H9 (cell line): ENCODE results near the gene FILIP1. TPM values are rescaled to one million over a fixed set of nuclear protein-coding genes. Genes with fewer than 3 reads are reported as not detected.

Source experiments
- DNase-seq: peaks from one replicate; pipeline ENCODE4 v3.0.0-alpha.2; 2017
- H2AFZ ChIP-seq: one replicate; pipeline ENCODE4 v1.6.1; 2013; ENCODE audit warnings: mild to moderate bottlenecking, low read length, control low read depth, moderate library complexity
- H2AK5ac ChIP-seq: 2 replicates; pipeline ENCODE4 v1.6.1; 2013; ENCODE audit warnings: low read length, control low read depth, mixed read lengths; ENCODE audit not compliant: insufficient read length
- H2BK120ac ChIP-seq: one replicate; pipeline ENCODE4 v1.6.1; 2013; ENCODE audit warnings: low read depth, mild to moderate bottlenecking, low read length, control low read depth, inconsistent platforms; ENCODE audit not compliant: poor library complexity, severe bottlenecking
- H2BK12ac ChIP-seq: 2 replicates; pipeline ENCODE4 v1.6.1; 2013; ENCODE audit warnings: low read length, control low read depth, mixed read lengths, low read depth; ENCODE audit not compliant: insufficient read length
- H2BK15ac ChIP-seq: 2 replicates; pipeline ENCODE4 v1.6.1; 2013; ENCODE audit warnings: low read depth, low read length, control low read depth
- H2BK20ac ChIP-seq: one replicate; pipeline ENCODE4 v1.6.1; 2013; ENCODE audit warnings: low read depth, mild to moderate bottlenecking, low read length, control low read depth, inconsistent platforms; ENCODE audit not compliant: poor library complexity, severe bottlenecking
- H2BK5ac ChIP-seq: 2 replicates; pipeline ENCODE4 v1.6.1; 2013; ENCODE audit warnings: low read length, control low read depth, mixed read lengths; ENCODE audit not compliant: insufficient read length
- H3K14ac ChIP-seq: 2 replicates; pipeline ENCODE4 v1.6.1; 2013; ENCODE audit warnings: low read length, control low read depth; ENCODE audit not compliant: insufficient read depth
- H3K18ac ChIP-seq: 2 replicates; pipeline ENCODE4 v1.6.1; 2013; ENCODE audit warnings: low read depth, mild to moderate bottlenecking, mixed read lengths, low read length, control low read depth; ENCODE audit not compliant: insufficient read length
- H3K23ac ChIP-seq: 2 replicates; pipeline ENCODE4 v1.6.1; 2013; ENCODE audit warnings: low read length, control low read depth, mixed read lengths, low read depth; ENCODE audit not compliant: insufficient read length
- H3K23me2 ChIP-seq: 2 replicates; pipeline ENCODE4 v1.6.1; 2013; ENCODE audit warnings: low read depth, mild to moderate bottlenecking, mixed read lengths, low read length, control low read depth; ENCODE audit not compliant: insufficient read length, poor library complexity, severe bottlenecking
- H3K27ac ChIP-seq: 2 replicates; pipeline ENCODE4 v1.5.1; 2013; ENCODE audit warnings: low read length, control low read depth, mixed read lengths, low read depth; ENCODE audit not compliant: insufficient read length
- H3K27me3 ChIP-seq: 2 replicates; pipeline ENCODE4 v1.6.1; 2013; ENCODE audit warnings: low read length, control low read depth, inconsistent platforms; ENCODE audit not compliant: insufficient read depth
- H3K4ac ChIP-seq: 2 replicates; pipeline ENCODE4 v1.6.1; 2013; ENCODE audit warnings: low read depth, mild to moderate bottlenecking, control low read depth, inconsistent platforms, low read length, moderate library complexity
- H3K4me1 ChIP-seq: 2 replicates; pipeline ENCODE4 v1.6.1; 2013; ENCODE audit warnings: low read length, control low read depth, inconsistent platforms; ENCODE audit not compliant: insufficient read depth
- H3K4me2 ChIP-seq: 2 replicates; pipeline ENCODE4 v1.6.1; 2013; ENCODE audit warnings: low read length, control low read depth, mixed read lengths; ENCODE audit not compliant: insufficient read length, insufficient read depth
- H3K56ac ChIP-seq: 2 replicates; pipeline ENCODE4 v1.6.1; 2013; ENCODE audit warnings: low read depth, mild to moderate bottlenecking, mixed read lengths, low read length, control low read depth; ENCODE audit not compliant: insufficient read length
- H3K79me1 ChIP-seq: 2 replicates; pipeline ENCODE4 v1.6.1; 2013; ENCODE audit warnings: low read depth, mild to moderate bottlenecking, moderate library complexity, low read length, control low read depth, inconsistent platforms; ENCODE audit not compliant: insufficient read depth, poor library complexity, severe bottlenecking
- H3K79me2 ChIP-seq: 2 replicates; pipeline ENCODE4 v1.6.1; 2013; ENCODE audit warnings: low read length, control low read depth, inconsistent platforms; ENCODE audit not compliant: insufficient read depth
- H3K9ac ChIP-seq: 2 replicates; pipeline ENCODE4 v1.6.1; 2013; ENCODE audit warnings: low read length, control low read depth, mixed read lengths; ENCODE audit not compliant: insufficient read length; ENCODE audit errors: extremely low read depth
- H3K9me3 ChIP-seq: one replicate; pipeline ENCODE4 v1.6.1; 2013; ENCODE audit warnings: low read depth, low read length, inconsistent platforms; ENCODE audit not compliant: control insufficient read depth
- H3T11ph ChIP-seq: one replicate; pipeline ENCODE4 v1.6.1; 2013; ENCODE audit warnings: mild to moderate bottlenecking, low read length, control low read depth, inconsistent platforms
- H4K20me1 ChIP-seq: one replicate; pipeline ENCODE4 v1.6.1; 2013; ENCODE audit not compliant: control insufficient read depth, insufficient read length, insufficient read depth
- H4K5ac ChIP-seq: 2 replicates; pipeline ENCODE4 v1.6.1; 2013; ENCODE audit warnings: low read depth, mild to moderate bottlenecking, mixed read lengths, low read length, control low read depth; ENCODE audit not compliant: insufficient read length
- H4K8ac ChIP-seq: replicated peaks from 2 replicates; pipeline ENCODE4 v1.6.1; 2013; ENCODE audit warnings: low read length, control low read depth, mixed read lengths, low read depth; ENCODE audit not compliant: insufficient read length
- H4K91ac ChIP-seq: 2 replicates; pipeline ENCODE4 v1.6.1; 2013; ENCODE audit warnings: low read depth, mild to moderate bottlenecking, moderate library complexity, mixed read lengths, low read length, control low read depth; ENCODE audit not compliant: insufficient read length
- H3K27ac Mint-ChIP-seq, 3 experiments: 2 replicates in 2 of 3; 3 replicates in 1 of 3; pipeline ENCODE4 v1.8.0; 2020 to 2021; ENCODE audit warnings: mixed read lengths in 3 of 3, mild to moderate bottlenecking in 1 of 3, moderate library complexity in 1 of 3
- H3K27me3 Mint-ChIP-seq: 2 replicates; pipeline ENCODE4 v1.8.0; 2021; ENCODE audit warnings: low read depth, mild to moderate bottlenecking, moderate library complexity, mixed read lengths
- H3K36me3 Mint-ChIP-seq, 3 experiments: 2 replicates in 2 of 3; 3 replicates in 1 of 3; pipeline ENCODE4 v1.8.0; 2020 to 2021; ENCODE audit warnings: low read depth in 3 of 3, mixed read lengths in 3 of 3; ENCODE audit not compliant: insufficient read depth in 1 of 3
- H3K4me1 Mint-ChIP-seq, 2 experiments: 2 replicates each; pipeline ENCODE4 v1.8.0; 2020; ENCODE audit warnings: mixed read lengths in 2 of 2
- H3K4me3 Mint-ChIP-seq, 2 experiments: 2 replicates in 1 of 2; 3 replicates in 1 of 2; pipeline ENCODE4 v1.8.0; 2020 to 2021; ENCODE audit warnings: mild to moderate bottlenecking in 2 of 2, mixed read lengths in 2 of 2, moderate library complexity in 1 of 2
- H3K9me3 Mint-ChIP-seq, 2 experiments: 2 replicates in 1 of 2; 3 replicates in 1 of 2; pipeline ENCODE4 v1.8.0; 2020; ENCODE audit warnings: mild to moderate bottlenecking in 2 of 2, mixed read lengths in 2 of 2, moderate library complexity in 1 of 2
- WGBS: extraction: QIAGEN DNeasy Blood & Tissue Kit; methylation state at CpG from one replicate; pipeline ENCODE4 v1.1.7; 2013; ENCODE audit warnings: missing lambda C conversion rate, low lambda C conversion rate, mixed read lengths; ENCODE audit not compliant: insufficient read length; ENCODE audit errors: extremely low coverage; 5-methylcytosine and 5-hydroxymethylcytosine counted together
- total RNA-seq: library from RNA; stranded (reverse); gene quantifications from 2 replicates; pipeline ENCODE4 v1.2.1, GENCODE V29; 2021
- TF ChIP-seq, protein P1 (sequence below): fragments of 200-600 bp; sonication (generic); conservative IDR thresholded peaks from 3 replicates; pipeline ENCODE4 v1.8.0; 2021; ENCODE audit warnings: antibody characterized with exemption, mild to moderate bottlenecking

The FILIP1 gene
- total RNA-seq, 1 experiment from 2014 or later = 10.5 TPM

DNA sequence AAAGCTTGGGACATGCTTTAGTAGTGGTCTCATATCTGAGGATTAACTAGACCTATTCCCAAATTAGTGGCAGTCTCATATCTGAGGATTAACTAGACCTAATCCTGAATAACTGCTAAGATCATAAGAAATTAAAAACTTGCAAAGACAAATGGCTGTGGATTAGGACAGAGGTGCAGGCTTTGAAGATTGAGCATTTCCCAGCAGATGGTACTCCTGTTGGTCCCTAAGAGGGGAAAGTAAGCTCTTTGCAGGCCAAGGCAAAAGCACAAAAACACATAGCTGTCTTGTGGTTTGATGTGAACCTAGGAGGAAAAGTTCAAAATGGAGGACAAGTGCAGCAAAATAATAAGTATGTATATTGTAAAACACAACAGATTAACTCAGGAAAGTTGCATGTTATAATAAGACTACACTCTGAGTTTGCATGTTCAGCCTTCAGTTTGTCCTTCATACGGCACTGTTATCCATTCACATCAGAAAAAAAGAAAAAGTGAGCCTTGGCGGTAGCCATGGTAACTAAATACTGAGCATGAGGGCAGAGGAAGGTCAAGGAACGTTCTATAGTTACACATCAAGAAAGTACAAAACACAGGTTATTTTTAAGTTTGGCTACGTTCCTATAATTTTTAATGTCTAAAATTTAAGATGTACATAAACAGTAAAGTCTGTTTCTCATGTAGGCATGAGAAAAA, 62.8 kb downstream of the FILIP1 start:
- no peaks in the 10 kb centered on the region for H4K20me1 ChIP-seq
- no peak overlapping the region for H3K27ac ChIP-seq

More for the DNA sequence above, 62.8 kb downstream of the FILIP1 start:
- H3T11ph ChIP-seq = no peak overlapping the region
- H3K9me3 Mint-ChIP-seq = peaks cover 3 to 4% of the 10 kb centered on the region in 2 experiments; a peak in 3 of 5 replicates
- H3K4me3 Mint-ChIP-seq = no peak overlapping the region
- H3K23ac ChIP-seq = no peak overlapping the region
- no CpG with 5 or more reads among the region's 4 CpGs for WGBS
- H3K56ac ChIP-seq = no peak overlapping the region
- no peaks in the 10 kb centered on the region for H3K4me1 ChIP-seq
- no peaks in the 10 kb centered on the region for H3K27me3 ChIP-seq
- TF ChIP-seq, protein P1, sequence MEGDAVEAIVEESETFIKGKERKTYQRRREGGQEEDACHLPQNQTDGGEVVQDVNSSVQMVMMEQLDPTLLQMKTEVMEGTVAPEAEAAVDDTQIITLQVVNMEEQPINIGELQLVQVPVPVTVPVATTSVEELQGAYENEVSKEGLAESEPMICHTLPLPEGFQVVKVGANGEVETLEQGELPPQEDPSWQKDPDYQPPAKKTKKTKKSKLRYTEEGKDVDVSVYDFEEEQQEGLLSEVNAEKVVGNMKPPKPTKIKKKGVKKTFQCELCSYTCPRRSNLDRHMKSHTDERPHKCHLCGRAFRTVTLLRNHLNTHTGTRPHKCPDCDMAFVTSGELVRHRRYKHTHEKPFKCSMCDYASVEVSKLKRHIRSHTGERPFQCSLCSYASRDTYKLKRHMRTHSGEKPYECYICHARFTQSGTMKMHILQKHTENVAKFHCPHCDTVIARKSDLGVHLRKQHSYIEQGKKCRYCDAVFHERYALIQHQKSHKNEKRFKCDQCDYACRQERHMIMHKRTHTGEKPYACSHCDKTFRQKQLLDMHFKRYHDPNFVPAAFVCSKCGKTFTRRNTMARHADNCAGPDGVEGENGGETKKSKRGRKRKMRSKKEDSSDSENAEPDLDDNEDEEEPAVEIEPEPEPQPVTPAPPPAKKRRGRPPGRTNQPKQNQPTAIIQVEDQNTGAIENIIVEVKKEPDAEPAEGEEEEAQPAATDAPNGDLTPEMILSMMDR = no peak
- H3K14ac ChIP-seq = no peak overlapping the region
- no peak overlapping the region for H3K4ac ChIP-seq
- no peaks in the 10 kb centered on the region for H3K27me3 Mint-ChIP-seq
- H3K18ac ChIP-seq = no peak overlapping the region
- H2AK5ac ChIP-seq = no peak overlapping the region
- H3K79me2 ChIP-seq = no peaks in the 10 kb centered on the region
- no peak overlapping the region for H2BK5ac ChIP-seq
- no peak overlapping the region for H2AFZ ChIP-seq
- no peak overlapping the region for H2BK15ac ChIP-seq
- no peak overlapping the region for H4K8ac ChIP-seq
- no peak overlapping the region for H3K27ac Mint-ChIP-seq
- H3K4me1 Mint-ChIP-seq = peaks cover 6 to 9% of the 10 kb centered on the region in 2 experiments
- peaks cover 0 to 7% (median 0%) of the 10 kb centered on the region in 3 experiments; a peak in 2 of 7 replicates for H3K36me3 Mint-ChIP-seq
- no peak overlapping the region for H2BK20ac ChIP-seq
- H3K9ac ChIP-seq = no peak overlapping the region
- no peaks in the 10 kb centered on the region for H3K79me1 ChIP-seq
- H2BK12ac ChIP-seq = no peak overlapping the region
- no peak overlapping the region for H2BK120ac ChIP-seq
- no peaks in the 10 kb centered on the region for H3K9me3 ChIP-seq
- H4K91ac ChIP-seq = no peak overlapping the region
- no peak overlapping the region for H3K4me2 ChIP-seq
- H4K5ac ChIP-seq = no peak overlapping the region
- H3K23me2 ChIP-seq = no peaks in the 10 kb centered on the region
- DNase-seq = no peak
